ENCODE data around the gene INPP4A.

Gene INPP4A

GRCh38 chr2:98461498-98462049, 16.9 kb downstream of the INPP4A start:
- no peak for DNase-seq

GRCh38 chr2:98463081-98463481, 18.4 kb downstream of the INPP4A start:
- DNase-seq, result no peak

DNA sequence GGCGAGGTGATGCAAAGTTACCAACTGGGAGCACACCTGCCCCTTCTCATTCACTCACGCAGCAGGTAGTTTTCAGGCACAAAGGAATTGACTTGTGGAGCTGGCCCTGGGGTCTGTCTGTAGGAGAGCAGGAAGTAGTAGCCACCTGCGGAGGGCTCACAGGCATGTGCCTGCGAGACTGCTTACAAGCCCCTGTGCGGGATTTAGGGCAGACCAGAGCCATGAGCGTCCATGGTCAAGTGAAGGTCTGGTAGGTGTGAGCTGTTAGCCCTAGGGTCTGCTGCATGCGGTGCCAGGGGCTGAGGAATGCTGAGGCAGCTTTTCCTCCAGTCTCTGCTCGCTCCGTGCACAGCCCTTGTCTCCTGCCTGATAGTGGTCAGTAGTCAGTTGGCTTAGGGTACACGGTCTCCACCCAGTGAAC, 18.9 kb downstream of the INPP4A start:
- no peak for DNase-seq

- DNase-seq, result peak; percentile 44
Measured at GRCh38 chr2:98463988-98464771, 19.5 kb downstream of the INPP4A start.

- DNase-seq, result no peak
Measured at GRCh38 chr2:98464772-98465310, 20.2 kb downstream of the INPP4A start.

DNA sequence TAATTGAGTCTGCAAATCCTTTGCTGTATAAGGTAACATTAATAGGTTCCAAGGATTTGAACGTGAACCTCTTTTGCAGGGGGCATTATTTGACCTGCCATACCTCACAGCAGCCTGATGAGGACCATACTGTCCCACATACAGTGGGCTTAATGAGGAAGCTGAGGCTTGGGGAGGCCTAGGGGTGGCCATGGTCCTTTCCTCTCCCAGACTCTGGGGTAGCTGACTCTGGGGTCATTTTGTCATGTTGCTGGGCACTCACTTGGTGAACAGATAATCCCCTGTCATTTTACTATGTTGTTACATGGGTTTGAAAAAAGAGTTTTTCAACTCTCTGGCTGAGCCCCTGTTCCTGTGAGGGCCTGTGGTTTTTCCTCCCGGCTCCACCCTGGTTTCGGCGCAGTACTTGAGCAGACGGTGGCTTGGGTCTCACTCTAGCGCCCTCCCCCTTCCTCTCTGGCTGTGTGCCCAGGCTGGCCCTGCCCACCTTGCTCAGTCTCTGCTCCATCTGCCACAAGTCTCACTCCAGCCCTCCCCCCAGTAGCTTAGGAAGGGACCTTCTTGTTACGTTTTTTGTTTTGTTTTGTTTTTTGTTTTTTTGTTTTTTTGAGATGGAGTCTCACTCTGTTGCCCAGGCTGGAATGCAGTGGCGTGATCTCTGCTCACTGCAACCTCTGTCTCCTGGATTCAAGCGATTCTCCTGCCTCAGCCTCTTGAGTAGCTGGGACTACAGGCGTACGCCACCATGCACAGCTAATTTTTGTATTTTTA, 21.0 kb downstream of the INPP4A start:
- peak; percentile 83 for DNase-seq

DNA sequence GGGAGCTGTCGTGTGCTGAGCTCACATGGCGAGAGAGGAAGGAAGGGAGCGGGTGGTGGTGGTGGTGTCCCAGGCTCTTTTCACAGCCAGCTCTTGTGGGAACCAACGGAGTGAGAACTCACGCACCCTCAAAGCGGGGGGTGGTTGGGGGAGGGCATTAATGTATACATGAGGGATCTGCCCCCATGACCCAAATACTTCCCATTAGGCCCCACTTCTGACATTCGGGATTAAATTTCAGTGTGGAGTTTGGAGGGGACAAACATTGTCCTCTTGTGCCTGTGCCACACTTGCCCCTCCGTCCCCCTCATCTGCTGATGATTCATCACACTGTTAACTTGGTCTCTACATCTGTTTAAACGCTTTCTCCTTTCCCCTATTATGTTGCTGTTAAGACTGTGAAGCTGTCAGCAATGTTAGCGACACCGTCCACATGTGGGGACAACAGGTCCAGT, 22.5 kb downstream of the INPP4A start:
- DNase-seq, result no peak

DNA sequence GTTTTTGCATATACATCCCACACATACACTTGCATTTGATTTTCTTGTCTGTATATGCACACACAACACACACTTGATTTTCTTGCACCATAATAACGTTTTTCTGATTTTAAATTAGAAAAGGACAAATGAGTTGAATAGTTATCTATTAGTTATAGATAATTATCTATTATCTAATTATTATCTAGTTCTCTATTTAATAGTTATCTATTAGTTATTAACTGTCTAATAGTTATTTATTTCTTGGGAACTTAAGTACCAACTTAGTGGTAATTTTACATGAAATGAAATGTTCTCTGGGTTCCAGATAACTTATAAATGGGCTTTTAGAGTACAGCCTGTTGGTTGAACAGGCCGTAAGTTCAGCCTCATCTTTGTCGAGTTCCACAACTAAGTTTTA, 23.0 kb downstream of the INPP4A start:
- DNase-seq, result no peak

DNA sequence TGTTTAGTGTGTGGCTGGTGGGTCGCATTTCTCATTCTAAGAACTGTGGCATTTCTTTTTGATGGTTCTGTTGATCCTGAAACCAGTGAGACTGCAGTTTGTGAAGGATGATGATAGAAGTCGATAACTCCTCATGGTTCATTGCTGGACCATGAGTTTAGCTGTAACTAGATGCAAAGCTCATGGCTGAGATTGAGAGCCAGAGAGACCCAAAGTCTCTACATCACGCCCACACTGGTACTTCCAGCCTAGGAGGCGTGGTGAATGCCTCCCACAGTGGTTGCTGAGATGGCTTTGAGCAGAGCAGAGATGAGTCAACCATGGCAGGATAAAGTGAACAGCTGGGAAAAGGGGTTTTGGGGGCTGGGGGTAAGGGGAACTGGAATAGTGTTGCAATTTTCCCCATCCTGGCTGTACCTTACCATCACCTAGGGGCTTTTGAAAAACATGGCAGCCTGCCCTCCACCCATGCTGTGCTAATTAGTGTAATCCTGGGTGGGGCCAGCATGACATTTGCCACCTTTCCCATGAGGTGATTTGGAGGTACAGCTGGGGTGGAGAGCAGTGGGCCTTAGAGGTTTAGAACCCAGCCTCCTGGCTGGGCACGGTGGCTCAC, 24.1 kb downstream of the INPP4A start:
- DNase-seq, result no peak

GRCh38 chr2:98469862-98470544, 25.3 kb downstream of the INPP4A start:
- no peak for DNase-seq

DNA sequence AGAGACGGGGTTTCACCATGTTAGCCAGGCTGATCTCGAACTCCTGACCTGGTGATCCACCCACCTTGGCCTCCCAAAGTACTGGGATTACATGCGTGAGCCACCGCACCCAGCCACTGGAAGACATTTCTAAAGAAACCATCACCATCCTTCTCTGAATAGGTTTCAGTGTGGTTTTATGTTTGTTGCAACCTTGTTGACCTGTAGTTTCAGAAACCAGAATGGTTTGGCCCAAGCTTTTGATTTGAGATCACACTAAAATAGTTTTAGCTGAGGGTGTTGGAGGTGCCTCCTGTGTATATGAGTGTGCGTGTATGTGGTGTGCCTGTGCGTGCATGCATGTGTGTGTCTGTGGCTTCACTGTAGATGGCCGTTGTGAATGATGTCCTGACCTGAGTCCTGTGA, 26.2 kb downstream of the INPP4A start:
- no peak for DNase-seq

- DNase-seq, result no peak
Measured at GRCh38 chr2:98471402-98472131, 26.9 kb downstream of the INPP4A start.

DNA sequence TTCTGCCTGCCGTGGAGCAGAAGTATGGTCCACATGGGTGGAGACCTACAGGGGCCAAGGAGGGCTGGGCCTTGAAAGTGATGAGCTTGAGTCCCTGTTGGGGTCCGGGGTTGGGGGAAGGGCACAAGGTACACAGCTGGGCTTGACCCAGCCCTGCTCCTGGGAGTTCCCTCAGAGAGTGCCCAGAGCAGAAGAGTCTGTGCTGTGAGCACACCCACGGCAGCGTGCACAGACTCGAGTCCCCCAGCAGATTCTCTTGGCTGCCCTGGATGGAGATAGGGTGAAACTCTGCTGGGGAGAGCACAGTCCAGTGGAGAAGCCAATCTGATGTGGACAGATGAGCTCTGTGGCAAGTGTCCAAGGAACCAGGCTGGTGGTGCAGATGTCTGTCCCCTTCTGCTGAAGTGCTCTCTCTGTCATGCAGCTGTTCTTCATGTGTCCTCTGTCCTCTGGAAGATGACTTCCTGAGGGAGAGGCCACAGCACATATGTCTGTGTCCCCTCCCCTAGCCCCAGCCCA, 27.5 kb downstream of the INPP4A start:
- DNase-seq, result no peak

DNA sequence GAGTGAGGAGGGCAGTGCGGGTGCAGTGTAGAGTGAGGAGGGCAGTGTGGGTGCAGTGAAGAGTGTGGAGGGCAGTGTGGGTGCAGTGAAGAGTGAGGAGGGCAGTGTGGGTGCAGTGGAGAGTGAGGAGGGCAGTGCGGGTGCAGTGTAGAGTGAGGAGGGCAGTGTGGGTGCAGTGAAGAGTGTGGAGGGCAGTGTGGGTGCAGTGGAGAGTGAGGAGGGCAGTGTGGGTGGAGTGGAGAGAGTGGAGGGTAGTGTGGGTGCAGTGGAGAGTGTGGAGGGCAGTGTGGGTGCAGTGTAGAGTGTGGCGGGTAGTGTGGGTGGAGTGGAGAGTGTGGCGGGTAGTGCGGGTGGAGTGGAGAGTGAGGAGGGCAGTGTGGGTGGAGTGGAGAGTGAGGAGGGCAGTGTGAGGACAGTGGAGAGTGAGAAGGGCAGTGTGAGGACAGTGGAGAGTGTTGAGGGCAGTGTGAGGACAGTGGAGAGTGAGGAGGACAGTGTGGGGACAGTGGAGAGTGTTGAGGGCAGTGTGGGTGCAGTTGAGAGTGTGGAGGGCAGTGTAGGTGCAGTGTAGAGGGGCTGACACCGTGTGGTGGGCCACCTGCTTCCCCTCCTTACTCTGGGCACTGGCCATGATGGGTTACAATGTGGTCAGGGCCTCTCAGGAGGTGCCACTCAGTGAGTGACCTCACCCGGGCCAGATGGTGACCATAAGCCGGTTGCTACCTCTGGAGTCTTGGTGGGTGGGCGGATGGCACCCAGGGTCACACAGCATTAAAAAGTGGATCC, 28.5 kb downstream of the INPP4A start:
- DNase-seq, result no peak

GRCh38 chr2:98473995-98474780, 29.5 kb downstream of the INPP4A start:
- no peak for DNase-seq

DNA sequence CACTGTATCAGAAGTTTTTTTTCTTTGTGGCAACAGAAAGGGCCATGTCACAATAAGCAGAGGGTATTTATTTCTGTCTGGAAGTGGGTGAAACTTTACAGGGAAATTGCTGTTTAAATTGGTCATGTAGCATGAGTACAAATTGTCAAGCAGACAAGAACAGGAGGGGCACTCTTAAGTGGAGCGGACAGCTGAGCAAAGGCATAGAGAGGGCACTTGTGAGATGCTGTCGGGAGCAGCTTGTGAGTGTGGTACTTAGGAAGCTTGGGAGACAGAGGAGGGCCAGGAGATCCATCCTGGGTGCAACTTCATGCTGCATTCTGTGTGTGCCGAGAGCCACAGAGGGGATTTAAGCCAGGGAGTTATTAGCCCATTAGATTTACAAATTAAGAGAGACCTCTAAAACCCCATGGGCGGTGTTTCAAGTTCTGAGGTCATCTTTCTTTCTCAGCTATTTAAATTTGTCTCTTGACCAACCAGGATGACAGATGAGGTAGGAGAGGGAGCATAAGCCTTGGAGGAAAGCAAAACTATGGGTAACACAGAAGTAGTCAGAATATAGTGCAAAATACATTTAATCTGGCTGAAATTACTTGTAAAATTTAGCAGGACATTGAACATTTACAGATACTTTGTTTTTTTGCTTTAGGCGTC, 30.4 kb downstream of the INPP4A start:
- DNase-seq, result no peak

GRCh38 chr2:98476192-98476868, 31.7 kb downstream of the INPP4A start:
- DNase-seq, result no peak

DNA sequence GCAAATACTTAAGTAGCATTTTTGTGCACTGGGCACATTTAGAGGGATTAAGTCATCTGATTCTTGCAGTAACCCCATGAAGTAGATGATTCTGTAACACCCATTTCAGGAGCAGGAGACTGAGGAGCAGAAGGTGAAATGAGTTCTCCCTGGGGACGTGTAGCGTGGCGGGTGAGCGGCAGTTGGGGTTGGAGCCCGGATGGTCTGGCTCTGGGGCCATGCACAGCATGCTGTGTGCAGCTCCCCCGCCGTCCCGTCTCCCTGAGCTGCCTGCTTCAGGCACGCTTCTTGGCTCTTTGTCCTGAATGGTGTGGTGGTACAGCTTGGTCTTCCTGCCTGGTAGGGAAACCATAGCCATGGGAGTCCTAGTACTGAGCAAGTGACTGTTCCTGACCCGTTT, 32.4 kb downstream of the INPP4A start:
- no peak for DNase-seq

- DNase-seq, result no peak
Measured at GRCh38 chr2:98477506-98477905, 32.8 kb downstream of the INPP4A start.

All from activated gamma-delta T cell treated with Interleukin-2 at 50 U/mL for 16 hours (primary cell).